Lung (tissue), 12 donors: ENCODE data around the gene MYO9A. TPM values are rescaled to one million over a fixed set of nuclear protein-coding genes. Genes with fewer than 3 reads are reported as not detected.

Source experiments
- ATAC-seq: fragments of 200-7000 bp; cut with Tn5 transposase; one replicate; pipeline ENCODE4 v1.9.1; 2020; ENCODE audit warnings: moderate number of reproducible peaks; ENCODE audit not compliant: insufficient read depth, low FRiP score
- DNase-seq, 3 donors: peaks; one replicate each; pipeline ENCODE4 v3.0.0-alpha.2; 2013 to 2017
- H3K27ac ChIP-seq, 2 donors: one replicate each; pipeline ENCODE4 v1.5.1; 2013; ENCODE audit warnings: mild to moderate bottlenecking in 2 of 2, moderate library complexity in 2 of 2, control low read depth in 1 of 2, inconsistent platforms in 1 of 2, low read depth in 1 of 2, low read length in 1 of 2
- H3K27me3 ChIP-seq, 3 donors: one replicate each; pipeline ENCODE4 v1.5.1; 2013; ENCODE audit warnings: low read length in 2 of 3; ENCODE audit not compliant: control insufficient read depth in 3 of 3, insufficient read depth in 3 of 3
- H3K36me3 ChIP-seq, 4 donors: one replicate each; pipeline ENCODE4 v1.5.1; 2013; ENCODE audit warnings: low read length in 4 of 4, mild to moderate bottlenecking in 1 of 4, moderate library complexity in 1 of 4; ENCODE audit not compliant: control insufficient read depth in 4 of 4, insufficient read depth in 4 of 4
- H3K4me1 ChIP-seq, 5 donors: one replicate each; pipeline ENCODE4 v1.5.1; 2013; ENCODE audit warnings: low read length in 5 of 5, mild to moderate bottlenecking in 2 of 5, moderate library complexity in 1 of 5; ENCODE audit not compliant: control insufficient read depth in 5 of 5, insufficient read depth in 5 of 5
- H3K4me3 ChIP-seq: one replicate; pipeline ENCODE4 v1.5.1; 2013; ENCODE audit warnings: mild to moderate bottlenecking, control low read depth, moderate library complexity
- H3K9ac ChIP-seq, 2 donors: one replicate each; pipeline ENCODE4 v1.5.1; 2013; ENCODE audit warnings: low read length in 2 of 2, control low read depth in 1 of 2; ENCODE audit not compliant: insufficient read depth in 1 of 2
- H3K9me3 ChIP-seq, 4 donors: one replicate each; pipeline ENCODE4 v1.5.1; 2013; ENCODE audit warnings: low read length in 3 of 4, mild to moderate bottlenecking in 1 of 4, moderate library complexity in 1 of 4; ENCODE audit not compliant: control insufficient read depth in 4 of 4, insufficient read depth in 3 of 4
- CTCF ChIP-seq: IDR thresholded peaks from 2 replicates; pipeline ENCODE4 v1.5.1; 2012; ENCODE audit warnings: mild to moderate bottlenecking; ENCODE audit errors: control extremely low read depth, extremely low read depth
- WGBS, 2 donors: extraction: QIAGEN DNeasy Blood & Tissue Kit; methylation state at CpG; one replicate each; pipeline ENCODE4 v1.1.7; 2013; 5-methylcytosine and 5-hydroxymethylcytosine counted together
- polyA plus RNA-seq, 2 donors: library from polyadenylated mRNA; stranded (reverse); fragments of 200-250 nt; gene quantifications; one replicate each; pipeline ENCODE4 v1.2.1, GENCODE V29; 2013
- total RNA-seq, 2 donors: library from RNA; depleted of rRNA in 1 of 2; stranded (reverse); fragments of >200 nt in 1 of 2; gene quantifications; one replicate each; pipeline ENCODE4 v1.2.1, GENCODE V29; 2014 to 2021
- donor health status: control.
- donor health status: control.
- donor health status: Bipolar disorder and iron deficiency.
- donor health status: healthy.
- donor health status: DM: yes; HTN: yes; CAD: no.

The MYO9A gene
- total and polyA plus RNA-seq, 4 donors, result 4.5 to 173 (median 34.4) TPM

GRCh38 chr15:71975816-71976150 lies 142.2 kb downstream of the MYO9A start:
- TF ChIP-seq CTCF, result no peak
- no peaks in the 10 kb centered on the region for H3K27me3 ChIP-seq
- H3K4me1 ChIP-seq, result peaks cover 0 to 6% (median 0%) of the 10 kb centered on the region in 5 donors
- WGBS, 2 donors, result 78 to 84% methylated on average over 6 of the region's 6 CpGs
- peak overlapping the region in 1 of 2 donors; percentile 86 for H3K27ac ChIP-seq
- DNase-seq, result no peak
- no peak overlapping the region for H3K9ac ChIP-seq
- no peak overlapping the region for H3K4me3 ChIP-seq
- ATAC-seq, result no peak
- H3K36me3 ChIP-seq, result peaks cover 3 to 16% (median 8%) of the 10 kb centered on the region in 4 donors
- H3K9me3 ChIP-seq, result no peaks in the 10 kb centered on the region

GRCh38 chr15:71974211-71974610 lies 143.7 kb downstream of the MYO9A start:
- Histone ChIP-seq H3K36me3 (peaks cover 3 to 12% (median 6%) of the 10 kb centered on the region in 4 donors), H3K4me1 (peaks cover 0 to 6% (median 0%) of the 10 kb centered on the region in 5 donors), H3K27ac (no peak overlapping the region), H3K4me3 (no peak overlapping the region), H3K27me3 (no peaks in the 10 kb centered on the region), H3K9me3 (no peaks in the 10 kb centered on the region), H3K9ac (no peak overlapping the region)
- WGBS, 2 donors, result 96% methylated on average over 3 of the region's 3 CpGs
- no peak for DNase-seq
- no peak for ATAC-seq
- TF ChIP-seq CTCF, result no peak

GRCh38 chr15:71973366-71973765 lies 144.6 kb downstream of the MYO9A start:
- no peak for DNase-seq
- Histone ChIP-seq H3K9ac (no peak overlapping the region), H3K27ac (no peak overlapping the region), H3K4me3 (no peak overlapping the region), H3K4me1 (peaks cover 0 to 6% (median 0%) of the 10 kb centered on the region in 5 donors), H3K36me3 (peaks cover 3 to 12% (median 6%) of the 10 kb centered on the region in 4 donors), H3K9me3 (no peaks in the 10 kb centered on the region), H3K27me3 (no peaks in the 10 kb centered on the region)
- ATAC-seq, result no peak
- 93 to 97% methylated on average over 5 of the region's 5 CpGs for WGBS, 2 donors
- no peak for TF ChIP-seq CTCF

GRCh38 chr15:71971905-71972304 lies 146.0 kb downstream of the MYO9A start:
- peaks cover 0 to 6% (median 0%) of the 10 kb centered on the region in 5 donors for H3K4me1 ChIP-seq
- DNase-seq, result peak; percentile 23 to 48 (median 23)
- H3K27ac ChIP-seq, result no peak overlapping the region
- H3K36me3 ChIP-seq, result peaks cover 0 to 14% (median 6%) of the 10 kb centered on the region in 4 donors
- no peak for ATAC-seq
- H3K4me3 ChIP-seq, result no peak overlapping the region
- no peaks in the 10 kb centered on the region for H3K9me3 ChIP-seq
- H3K27me3 ChIP-seq, result no peaks in the 10 kb centered on the region
- WGBS, 2 donors, result 82 to 92% methylated on average over 2 of the region's 2 CpGs
- no peak for TF ChIP-seq CTCF
- H3K9ac ChIP-seq, result no peak overlapping the region
